ENCODE results near the gene SYNE3.

The SYNE3 gene

GRCh38 chr14:95474941-95475340 lies 41.5 kb downstream of the SYNE3 start:
- no peak for DNase-seq (ENCODE audit: low read depth in 2 of 2)

- no peak for DNase-seq (ENCODE audit: low read depth in 2 of 2)
Observed at GRCh38 chr14:95474486-95474885, 42.0 kb downstream of the SYNE3 start.

- DNase-seq (ENCODE audit: low read depth in 2 of 2) = no peak
Observed at GRCh38 chr14:95472819-95473251, 43.6 kb downstream of the SYNE3 start.

GRCh38 chr14:95471476-95471875 lies 45.0 kb downstream of the SYNE3 start:
- no peak for DNase-seq (ENCODE audit: low read depth in 2 of 2)

- DNase-seq (ENCODE audit: low read depth in 2 of 2) = no peak
Observed at GRCh38 chr14:95471016-95471415, 45.4 kb downstream of the SYNE3 start.

GRCh38 chr14:95469134-95469481 lies 47.3 kb downstream of the SYNE3 start:
- no peak for DNase-seq (ENCODE audit: low read depth in 2 of 2)

- DNase-seq (ENCODE audit: low read depth in 2 of 2) = no peak
Observed at GRCh38 chr14:95468448-95469133, 47.9 kb downstream of the SYNE3 start.

GRCh38 chr14:95467657-95468056 lies 48.8 kb downstream of the SYNE3 start:
- no peak for DNase-seq (ENCODE audit: low read depth in 2 of 2)

- no peak for DNase-seq (ENCODE audit: low read depth in 2 of 2)
Observed at GRCh38 chr14:95467232-95467631, 49.2 kb downstream of the SYNE3 start.
